IPS-18c (cell line): ENCODE results near the gene GDF10.

Source experiments
- H3K4me3 ChIP-seq: 2 replicates; pipeline ENCODE4 v1.7.0; 2013; ENCODE audit warnings: low read depth, mild to moderate bottlenecking, low read length, moderate library complexity; ENCODE audit not compliant: insufficient read depth
- H3K9me3 ChIP-seq: one replicate; pipeline ENCODE4 v1.6.1; 2013; ENCODE audit warnings: mild to moderate bottlenecking, low read length, moderate library complexity; ENCODE audit not compliant: control insufficient read depth, insufficient read depth

GDF10 gene

GRCh38 chr10:47299611-47300428 is at the start of gene GDF10:
GDF10 (plus strand) TSS chr10:47300197; CDS start chr10:47300652, 455 bp downstream.
- Histone ChIP-seq H3K9me3 (no peaks in the 10 kb centered on the region), H3K4me3 (peak within 1 kb of the TSS; percentile 47)

GRCh38 chr10:47252093-47252780 is 47.8 kb upstream of the GDF10 start:
- H3K9me3 ChIP-seq = no peaks in the 10 kb centered on the region
- H3K4me3 ChIP-seq = no peak overlapping the region

GRCh38 chr10:47253030-47253637 is 46.9 kb upstream of the GDF10 start:
- Histone ChIP-seq H3K9me3 (no peaks in the 10 kb centered on the region), H3K4me3 (no peak overlapping the region)

- Histone ChIP-seq H3K4me3 (no peak overlapping the region), H3K9me3 (no peaks in the 10 kb centered on the region)
These were observed 46.2 kb upstream of the GDF10 start for GRCh38 chr10:47253651-47254375.

DNA sequence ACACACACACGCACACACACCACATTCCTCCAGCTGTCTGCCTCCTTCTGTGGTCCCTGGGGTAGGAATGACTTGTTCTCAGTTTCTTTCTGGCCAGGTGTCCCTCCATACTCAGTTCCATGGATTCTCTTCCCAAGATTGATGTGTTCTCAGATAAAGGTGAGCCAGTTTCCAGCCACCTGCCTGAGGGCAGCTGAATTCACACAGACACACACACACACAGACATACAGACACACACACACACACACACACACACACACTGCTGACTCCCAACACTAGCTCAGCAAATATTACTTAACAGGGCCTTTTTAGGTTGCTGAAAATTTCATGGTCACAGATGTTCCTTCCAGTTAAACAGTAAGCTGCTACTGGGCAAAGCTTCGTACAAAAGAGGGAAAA is 45.4 kb upstream of the GDF10 start:
- Histone ChIP-seq H3K4me3 (no peak overlapping the region), H3K9me3 (no peaks in the 10 kb centered on the region)

DNA sequence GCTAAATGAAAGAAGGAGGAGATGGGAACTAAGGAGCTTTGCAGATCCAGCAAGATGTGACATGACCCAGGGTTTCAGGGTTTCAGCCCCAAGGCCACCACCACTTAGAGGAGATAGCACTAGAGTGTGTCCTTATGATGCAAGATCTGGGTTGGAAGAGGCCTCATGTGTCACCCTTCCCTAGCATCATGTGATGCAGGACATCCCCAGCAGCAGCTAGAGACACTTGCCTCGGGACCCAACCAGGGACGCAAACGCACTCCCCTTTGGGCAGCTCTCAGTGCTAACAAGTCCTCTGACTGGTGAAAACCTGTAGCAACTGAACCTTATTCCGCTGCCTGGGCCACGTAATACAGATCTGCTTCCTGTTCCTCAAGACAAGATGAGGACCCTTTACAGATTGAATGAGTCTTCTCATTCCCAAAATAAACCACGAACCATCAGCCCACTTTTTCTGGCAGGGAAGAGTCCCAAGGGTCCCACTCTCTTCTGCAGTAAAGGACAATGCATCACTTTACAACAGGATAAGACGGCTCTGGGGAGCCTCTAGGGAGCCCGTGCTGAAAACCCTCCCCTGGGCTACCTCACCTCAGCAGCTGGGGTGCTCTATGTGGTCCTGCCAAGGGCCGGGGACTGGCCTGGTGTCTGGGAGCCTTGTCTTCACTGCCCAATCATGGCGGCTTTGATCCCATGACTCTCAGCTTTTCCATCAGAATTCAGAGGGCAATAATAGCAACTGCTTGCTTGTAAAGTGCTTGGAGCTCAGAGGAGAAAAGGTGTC is 44.8 kb upstream of the GDF10 start:
- H3K4me3 ChIP-seq = no peak overlapping the region
- no peaks in the 10 kb centered on the region for H3K9me3 ChIP-seq

DNA sequence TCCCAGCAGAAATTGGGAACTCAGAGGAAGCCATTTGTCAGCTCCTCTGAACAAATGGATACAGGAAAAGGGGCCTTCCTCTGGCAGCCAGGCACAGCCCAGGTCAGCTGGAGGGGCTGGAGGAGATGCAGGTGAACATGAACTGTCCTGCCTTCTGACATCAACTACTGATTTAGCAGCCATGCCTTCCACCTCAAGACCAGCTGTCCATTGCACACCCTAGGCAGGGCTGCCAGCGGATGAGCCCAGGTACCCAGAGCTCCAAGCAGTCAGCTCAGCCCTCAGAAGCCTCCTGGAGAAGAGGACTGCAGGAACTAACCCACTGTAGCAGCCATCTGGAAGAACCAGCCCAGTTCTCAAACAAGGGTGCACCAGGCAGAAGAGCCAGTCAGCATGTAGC is 44.1 kb upstream of the GDF10 start:
- Histone ChIP-seq H3K4me3 (no peak overlapping the region), H3K9me3 (no peaks in the 10 kb centered on the region)

DNA sequence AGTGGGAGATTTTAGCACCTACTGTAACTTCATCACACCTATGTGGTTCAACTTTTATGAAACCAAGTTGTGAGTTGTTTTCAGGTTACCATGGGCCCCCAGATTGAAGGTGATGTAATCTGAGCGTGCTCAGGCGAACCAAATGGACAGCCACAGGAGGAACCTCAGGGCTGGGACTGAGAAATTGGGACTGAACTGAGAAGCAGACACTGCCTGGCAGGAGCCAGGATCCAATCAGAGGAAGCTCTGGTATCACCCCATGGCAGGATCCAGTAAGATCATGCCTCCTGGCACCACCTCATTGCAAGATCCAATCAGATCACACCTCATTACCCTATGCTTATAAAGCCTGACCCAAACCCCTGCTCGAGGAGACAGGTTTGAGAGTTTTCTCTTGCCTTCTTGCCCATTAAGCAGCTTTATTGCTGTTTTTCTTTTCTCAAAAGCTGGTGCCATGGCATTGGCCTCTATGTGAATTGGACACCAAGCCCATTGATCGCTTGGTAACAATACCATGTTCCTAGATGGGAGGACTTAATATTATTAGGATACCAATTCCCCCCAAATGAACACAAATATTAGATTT is 43.2 kb upstream of the GDF10 start:
- Histone ChIP-seq H3K4me3 (no peak overlapping the region), H3K9me3 (no peaks in the 10 kb centered on the region)

DNA sequence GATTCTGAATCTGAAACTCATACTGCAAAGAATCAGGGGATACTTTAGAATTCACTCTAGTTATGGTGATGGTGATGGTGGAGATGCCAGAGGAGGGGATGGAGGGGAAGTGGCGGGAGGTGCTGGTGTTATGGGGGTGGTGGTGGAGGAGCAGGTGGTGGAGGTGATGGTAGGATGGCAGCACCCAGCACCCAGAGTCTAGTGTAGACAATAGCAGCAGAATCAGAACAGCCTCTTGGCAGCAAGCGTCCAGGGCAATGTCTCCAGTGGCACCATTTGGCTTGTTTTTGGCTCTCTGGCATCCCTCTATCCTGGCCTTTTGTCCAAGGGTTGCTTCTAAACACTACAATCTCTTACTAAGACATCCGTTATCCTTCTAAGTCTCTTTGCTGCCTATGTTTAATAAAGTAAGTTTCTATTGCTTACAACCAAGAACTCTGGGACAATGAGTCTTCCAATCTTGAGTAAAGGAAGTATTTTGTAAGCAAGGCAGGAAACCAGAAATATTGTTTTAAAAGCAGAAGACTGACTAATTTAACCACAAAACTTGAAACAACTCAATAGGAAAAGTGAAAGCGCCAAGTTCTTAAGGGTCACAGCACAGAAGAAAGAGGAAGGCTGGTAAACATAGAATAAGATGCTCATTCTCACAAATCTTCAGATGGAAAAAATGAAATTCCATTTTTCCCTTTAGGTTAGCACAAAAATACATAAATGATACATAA is 42.4 kb upstream of the GDF10 start:
- Histone ChIP-seq H3K9me3 (no peaks in the 10 kb centered on the region), H3K4me3 (no peak overlapping the region)

DNA sequence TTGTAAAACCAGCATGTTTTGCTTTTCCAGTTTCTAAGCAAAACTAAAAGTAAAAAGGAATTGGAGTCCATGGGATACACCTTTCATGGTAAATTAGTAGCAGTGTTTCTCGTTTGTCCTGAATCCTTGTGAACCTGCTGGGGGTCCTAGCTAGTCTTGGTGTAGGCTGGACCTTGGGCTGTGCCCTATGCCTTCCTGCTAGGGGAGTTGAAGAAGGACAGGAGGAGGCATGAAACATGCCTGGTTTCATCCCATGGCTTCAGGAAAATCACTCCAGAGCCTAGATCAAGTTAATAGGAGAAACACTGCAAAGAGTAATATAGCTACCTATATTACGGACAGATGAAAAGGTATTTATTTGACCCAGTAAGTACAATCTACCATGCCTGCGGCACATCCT is 41.1 kb upstream of the GDF10 start:
- no peak overlapping the region for H3K4me3 ChIP-seq
- H3K9me3 ChIP-seq = no peaks in the 10 kb centered on the region

DNA sequence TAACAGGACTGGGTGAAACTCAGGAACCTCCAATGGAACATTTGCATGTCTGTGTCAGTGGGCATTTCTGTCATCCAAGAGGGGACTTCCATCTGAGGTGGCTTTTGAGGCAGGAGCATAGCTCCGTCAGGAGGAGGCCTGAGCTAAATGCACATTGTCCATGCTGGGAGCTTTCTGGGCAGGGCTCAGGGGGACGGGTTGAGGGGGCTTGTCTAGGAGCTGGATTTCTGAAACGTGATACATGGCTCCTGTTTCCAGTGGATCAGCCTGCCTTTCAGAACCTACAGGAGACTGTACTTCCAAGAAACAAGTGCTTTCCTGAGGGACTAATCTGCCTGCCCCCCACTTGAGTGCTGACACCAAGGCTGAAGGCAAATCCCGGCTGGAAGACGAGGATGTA is 40.5 kb upstream of the GDF10 start:
- Histone ChIP-seq H3K9me3 (no peaks in the 10 kb centered on the region), H3K4me3 (no peak overlapping the region)

DNA sequence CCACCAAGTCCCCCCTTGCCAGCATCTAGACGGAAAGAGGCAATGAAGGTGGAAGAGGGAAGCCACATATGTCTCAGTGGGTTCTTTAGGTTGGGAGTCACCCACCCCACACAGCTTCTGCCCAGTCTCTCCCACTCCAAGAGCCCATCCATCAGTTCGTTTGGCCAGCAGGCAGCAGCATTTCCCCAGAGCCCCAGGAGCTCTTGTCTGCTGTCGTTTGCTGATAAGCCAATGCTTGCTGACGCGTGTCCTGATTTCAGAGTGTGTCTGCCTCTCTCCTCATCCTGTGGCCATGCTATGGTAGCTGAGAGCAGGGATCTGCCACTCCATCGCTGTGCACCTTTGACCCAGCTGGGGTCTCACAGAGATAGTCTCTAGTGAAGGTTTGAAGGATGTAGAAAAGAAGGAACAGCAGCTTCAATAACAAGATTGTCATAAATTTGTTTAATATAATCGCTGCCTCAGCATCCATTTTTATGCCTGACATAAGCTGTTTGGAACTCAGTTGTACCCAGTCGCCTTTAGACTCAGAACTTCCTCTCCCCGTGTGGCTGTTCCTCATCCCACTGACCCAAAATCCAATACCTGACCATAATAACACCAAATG is 39.4 kb upstream of the GDF10 start:
- Histone ChIP-seq H3K9me3 (no peaks in the 10 kb centered on the region), H3K4me3 (no peak overlapping the region)

DNA sequence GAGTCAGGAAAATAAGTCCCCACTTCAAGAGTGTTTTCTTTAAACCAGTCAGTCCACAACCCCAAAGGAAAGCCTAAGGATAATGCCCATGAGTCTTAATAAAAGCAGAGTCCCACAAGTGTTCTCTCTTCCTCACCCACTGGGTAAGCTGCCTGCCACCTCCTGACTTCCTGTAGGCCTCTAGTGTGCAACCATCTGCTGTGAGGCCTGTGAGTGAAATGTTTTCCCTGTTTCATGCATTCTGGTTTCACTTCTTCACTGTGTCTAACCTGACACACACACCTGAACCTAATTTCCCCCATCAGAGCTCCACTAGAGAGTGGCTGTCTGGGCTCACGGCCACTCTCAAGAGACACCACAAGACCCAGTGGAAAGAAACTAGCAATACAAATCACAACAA is 38.9 kb upstream of the GDF10 start:
- Histone ChIP-seq H3K4me3 (no peak overlapping the region), H3K9me3 (no peaks in the 10 kb centered on the region)

DNA sequence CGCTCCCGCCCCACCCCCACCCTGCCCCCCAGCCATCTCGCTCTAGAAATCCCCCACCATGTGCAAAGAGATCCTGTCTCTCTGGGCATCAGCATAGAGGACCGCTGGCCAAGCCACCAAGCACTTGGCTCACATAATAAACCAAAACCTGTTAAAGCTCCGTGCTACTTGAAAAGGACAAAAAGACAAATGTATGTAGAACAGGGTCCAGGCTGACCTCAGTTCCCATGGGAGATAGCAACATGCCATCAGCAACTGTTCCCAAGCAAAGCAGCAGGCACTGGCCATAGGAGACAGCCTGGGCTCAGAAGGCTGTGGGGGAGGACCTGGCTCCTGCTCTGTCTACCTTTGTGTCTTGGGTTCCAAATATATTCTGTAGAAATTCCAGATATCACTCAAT is 38.4 kb upstream of the GDF10 start:
- no peak overlapping the region for H3K4me3 ChIP-seq
- H3K9me3 ChIP-seq = no peaks in the 10 kb centered on the region

DNA sequence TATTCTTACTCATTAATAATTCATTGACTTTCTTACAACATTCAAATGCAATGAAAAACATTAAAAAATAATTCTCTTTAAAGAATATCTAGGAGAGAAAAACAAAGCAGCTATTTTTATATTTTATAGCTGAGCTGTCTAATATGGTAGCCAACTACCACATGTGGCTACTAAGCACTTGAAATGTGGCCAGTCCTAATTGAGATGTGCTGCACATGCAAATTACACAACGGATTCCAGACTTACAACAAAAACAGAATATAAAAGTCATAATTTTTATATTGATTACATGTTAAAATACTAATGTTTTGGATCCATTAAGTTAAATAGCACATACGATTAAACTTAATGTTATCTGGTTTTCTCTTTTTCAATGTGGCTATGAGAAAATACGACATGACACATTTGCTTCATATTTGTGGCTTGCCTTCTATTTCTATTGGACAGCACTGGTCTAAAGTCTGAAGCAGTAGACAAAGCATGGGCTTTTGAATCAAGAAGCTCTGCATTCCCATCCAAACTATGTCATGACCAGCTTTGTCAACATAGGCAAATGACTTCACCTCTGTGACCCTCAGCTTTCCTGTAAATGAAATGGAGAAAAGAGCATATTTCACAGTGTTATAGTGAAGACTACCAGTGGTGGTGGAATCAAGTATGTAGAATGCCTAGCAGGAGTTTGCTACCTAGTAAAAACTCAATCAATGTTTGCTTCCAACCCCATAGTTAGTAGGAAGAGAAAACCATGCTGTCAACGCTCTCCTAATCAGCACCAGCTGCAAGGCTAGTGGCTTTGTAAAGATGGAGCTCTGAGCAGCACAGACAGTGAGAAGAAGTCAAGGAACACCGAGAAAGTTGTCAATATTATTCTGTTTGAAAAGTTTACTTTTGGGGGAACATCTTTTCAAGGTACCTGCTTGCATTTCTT is 37.1 kb upstream of the GDF10 start:
- Histone ChIP-seq H3K4me3 (no peak overlapping the region), H3K9me3 (no peaks in the 10 kb centered on the region)
